GM19099 (cell line): ENCODE data around the gene FGF3.

Source experiments
- POLR2A ChIP-seq: IDR thresholded peaks from 3 replicates; pipeline ENCODE4 v1.6.1; 2011; ENCODE audit warnings: low read depth; ENCODE audit not compliant: insufficient read length; ENCODE audit errors: extremely low read depth

The FGF3 gene

GRCh38 chr11:69821511-69822040 lies 2.4 kb upstream of the FGF3 start:
- no peak for TF ChIP-seq POLR2A

- TF ChIP-seq POLR2A = no peak
Observed at GRCh38 chr11:69820441-69820840, 1.2 kb upstream of the FGF3 start.

GRCh38 chr11:69819541-69820070 lies 390 bp upstream of the FGF3 start:
- TF ChIP-seq POLR2A = no peak

- no peak for TF ChIP-seq POLR2A
Observed at GRCh38 chr11:69818231-69818602, 999 bp downstream of the FGF3 start.

- no peak for TF ChIP-seq POLR2A
Observed at GRCh38 chr11:69817265-69818230, 1.7 kb downstream of the FGF3 start.

GRCh38 chr11:69816671-69817070 lies 2.5 kb downstream of the FGF3 start:
- TF ChIP-seq POLR2A = no peak

GRCh38 chr11:69815973-69816372 lies 3.2 kb downstream of the FGF3 start:
- no peak for TF ChIP-seq POLR2A

GRCh38 chr11:69814902-69815301 lies 4.3 kb downstream of the FGF3 start:
- no peak for TF ChIP-seq POLR2A

- TF ChIP-seq POLR2A = no peak
Observed at GRCh38 chr11:69814411-69814810, 4.8 kb downstream of the FGF3 start.

GRCh38 chr11:69813839-69814238 lies 5.4 kb downstream of the FGF3 start:
- no peak for TF ChIP-seq POLR2A

GRCh38 chr11:69812946-69813345 lies 6.3 kb downstream of the FGF3 start:
- TF ChIP-seq POLR2A = no peak

GRCh38 chr11:69812256-69812655 lies 7.0 kb downstream of the FGF3 start:
- TF ChIP-seq POLR2A = no peak

- no peak for TF ChIP-seq POLR2A
Observed at GRCh38 chr11:69811431-69811830, 7.8 kb downstream of the FGF3 start.

- no peak for TF ChIP-seq POLR2A
Observed at GRCh38 chr11:69810289-69811118, 8.7 kb downstream of the FGF3 start.

GRCh38 chr11:69808667-69809086 lies 10.5 kb downstream of the FGF3 start:
- no peak for TF ChIP-seq POLR2A
